ENCODE results near the gene CA7. TPM values are rescaled to one million over a fixed set of nuclear protein-coding genes. Genes with fewer than 3 reads are reported as not detected.
A peak's percentile ranks its signal among the peaks of the same experiment; 100 is the strongest.

The CA7 gene
- not detected for polyA plus RNA-seq (ENCODE audit: insufficient read length in 10 of 10)
- long read RNA-seq, donor 1, result 0 reads
- long read RNA-seq, donor 2, result 0 reads
- long read RNA-seq, donor 3, result 0 reads
- long read RNA-seq, donor 4, result 0 reads
- long read RNA-seq, donor 5, result 0 reads
- long read RNA-seq, donor 6, result 0 reads
- long read RNA-seq, donor 7, result 0 reads
- long read RNA-seq, donor 8, result 0 reads
- long read RNA-seq, donor 9, result 0 reads

- DNase-seq, result peak in 1 of 3 donors; percentile 48
Measured at GRCh38 chr16:66844342-66845079, at the start of gene CA7. Gene CA7 (plus strand): TSS chr16:66844414. CDS start chr16:66844488, 74 bp downstream.

DNA sequence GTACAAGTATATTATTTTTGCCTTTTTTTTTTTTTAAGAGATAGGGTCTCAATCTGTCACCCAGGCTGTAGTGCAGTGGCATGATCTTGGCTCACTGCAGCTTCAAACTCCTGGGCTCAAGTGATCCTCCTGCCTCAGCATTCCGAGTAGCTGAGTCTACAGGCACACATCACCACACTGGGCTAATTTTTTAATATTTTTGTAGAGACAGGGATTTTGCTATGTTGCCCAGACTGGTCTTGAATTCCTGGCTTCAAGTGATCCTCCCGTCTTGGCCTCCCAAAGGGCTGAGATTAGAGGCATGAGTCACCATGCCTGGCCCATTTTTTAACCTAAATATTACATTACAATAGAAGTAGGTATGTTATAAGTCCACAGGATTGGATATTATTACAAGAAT lies 46.1 kb upstream of the CA7 start:
- no peak for DNase-seq

DNA sequence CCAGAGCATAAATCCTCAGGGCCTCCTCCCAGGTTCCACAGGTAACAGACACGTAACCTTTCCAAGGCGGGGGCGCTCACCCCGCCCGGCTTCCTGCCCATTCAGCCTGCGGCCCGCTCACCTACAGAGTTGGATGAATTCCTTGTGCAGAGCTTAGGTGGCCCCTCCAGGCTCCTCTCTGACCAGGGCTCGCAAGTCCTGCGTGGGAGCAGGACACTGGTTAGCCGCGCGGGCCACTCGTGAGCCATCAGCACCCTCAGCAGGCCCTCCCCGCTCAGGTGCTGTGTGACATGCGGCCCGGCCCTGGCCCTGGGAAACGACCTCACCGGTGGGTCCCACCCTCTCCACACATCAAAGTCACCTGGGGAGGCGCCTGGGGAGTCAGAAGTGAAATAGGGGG lies 43.4 kb upstream of the CA7 start:
- no peak for DNase-seq

DNA sequence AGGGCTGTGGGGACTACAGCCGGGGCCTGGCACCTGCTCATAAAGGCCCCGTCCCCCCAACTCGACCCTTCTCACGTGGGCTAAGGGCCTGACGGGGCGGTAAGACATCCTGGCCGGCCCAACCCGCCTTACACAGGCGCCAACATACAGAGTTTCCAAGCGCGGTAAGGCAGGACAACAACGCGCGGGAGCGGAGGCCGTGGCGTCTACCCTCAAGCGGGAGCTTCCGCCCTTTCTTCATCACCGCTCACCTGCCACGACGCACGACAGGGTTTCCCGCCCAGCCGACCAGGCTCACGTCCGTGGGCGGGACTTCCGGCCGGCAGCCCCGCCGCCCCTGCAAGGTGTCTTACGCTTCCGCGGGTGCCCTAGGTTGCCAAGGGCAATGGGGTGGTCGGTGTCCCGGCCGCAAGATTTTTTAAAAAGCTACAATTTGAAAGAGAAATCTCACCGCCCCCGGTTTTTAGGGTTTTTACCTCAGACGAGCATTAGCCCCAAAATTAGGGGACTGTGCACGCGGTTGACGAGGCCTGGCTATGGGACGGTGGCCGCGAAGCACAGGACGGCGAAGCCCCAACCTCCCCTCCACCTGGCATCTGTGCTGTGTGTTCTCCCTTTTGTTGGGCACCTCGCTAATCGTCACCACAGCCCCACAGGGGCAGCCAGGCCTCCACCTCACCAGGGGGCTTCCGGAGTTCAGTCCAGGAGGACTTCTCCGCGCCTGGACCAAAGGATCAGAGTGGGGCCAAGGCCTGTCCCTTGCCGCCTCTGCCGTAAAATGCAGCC lies 42.7 kb upstream of the CA7 start, which contains the start of gene TERB1:
TSS of gene TERB1 (minus strand) at position 265 of the 786 bp plus-strand sequence. CDS start 4,786 bp downstream, outside the sequence.
- no peak for DNase-seq

DNA sequence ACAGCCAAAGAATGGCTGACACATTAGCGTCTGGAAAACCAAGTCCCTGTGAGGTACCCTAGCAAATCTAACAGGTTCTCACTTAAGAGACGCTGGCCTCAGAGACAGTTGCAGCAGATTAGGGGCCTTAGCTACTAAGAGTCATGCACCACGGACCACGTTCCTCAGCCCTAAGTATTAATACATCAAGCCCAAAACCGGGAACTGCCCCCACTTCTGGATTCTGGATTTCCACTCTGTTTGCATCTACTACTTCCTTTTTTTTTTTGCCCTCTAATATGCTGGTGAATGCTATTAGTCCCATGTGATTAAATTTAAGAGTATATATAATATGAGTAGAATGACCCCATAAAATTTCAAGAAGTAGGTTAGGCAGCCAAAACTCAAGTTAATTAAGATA lies 42.1 kb upstream of the CA7 start:
- no peak for DNase-seq

DNA sequence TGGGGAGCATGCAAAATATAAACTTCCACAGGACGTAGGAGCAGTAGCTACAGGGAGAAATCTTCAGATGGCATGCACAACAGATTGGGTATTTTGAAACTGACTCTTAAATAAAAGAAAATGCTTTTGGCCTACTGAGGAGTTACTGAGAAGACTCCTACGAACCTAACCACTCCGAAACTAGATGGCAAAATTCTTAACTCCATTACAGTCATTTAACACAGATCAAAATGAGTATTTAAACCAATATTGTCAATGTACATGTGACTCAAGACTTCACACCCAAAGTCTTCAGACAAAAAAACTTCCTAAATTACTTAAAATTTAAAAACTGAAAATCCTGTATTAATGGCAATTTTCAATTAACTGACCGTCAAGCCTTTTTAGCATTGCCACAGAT lies 34.4 kb upstream of the CA7 start:
- no peak for DNase-seq

DNA sequence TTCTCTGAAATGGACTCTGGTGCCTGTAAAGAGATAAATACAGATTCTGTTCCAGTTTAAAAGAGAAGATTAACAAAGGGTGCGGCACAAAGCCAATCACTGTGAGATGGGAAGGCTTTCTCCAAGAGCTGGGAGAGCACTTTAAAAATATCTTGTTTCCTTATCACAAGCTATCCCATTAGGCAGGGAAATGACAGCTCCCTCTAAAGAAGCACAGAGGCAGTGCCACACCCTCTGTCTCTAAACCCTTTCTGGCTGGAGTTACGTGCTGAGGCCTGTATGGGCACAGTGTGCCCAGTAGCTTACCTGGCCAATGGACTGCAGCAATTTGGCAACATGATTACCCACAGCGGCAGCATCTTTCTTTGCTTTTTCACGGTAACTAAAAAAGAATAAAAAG lies 33.8 kb upstream of the CA7 start:
- no peak for DNase-seq

- no peak for DNase-seq
Measured at GRCh38 chr16:66811043-66811442, 33.2 kb upstream of the CA7 start.

DNA sequence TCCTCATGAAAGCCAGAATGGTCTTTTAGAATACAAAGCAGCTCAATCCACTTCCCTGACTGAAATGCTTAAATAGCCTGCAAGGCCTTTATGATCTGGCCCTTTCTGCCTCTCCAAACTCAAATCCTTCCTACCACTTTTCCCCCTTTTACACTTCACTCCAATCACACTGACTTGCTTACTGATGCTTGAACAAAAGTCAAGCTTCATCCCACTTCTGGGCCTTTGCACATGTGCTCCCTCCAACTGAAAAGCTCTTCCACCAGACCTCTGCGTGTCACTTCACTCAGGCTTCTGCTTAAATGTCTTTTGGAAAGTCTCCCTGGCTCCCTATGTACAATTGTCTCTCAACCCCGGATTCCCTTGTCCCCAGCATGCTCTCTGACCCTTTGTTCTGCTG lies 29.5 kb upstream of the CA7 start:
- DNase-seq, result no peak

DNA sequence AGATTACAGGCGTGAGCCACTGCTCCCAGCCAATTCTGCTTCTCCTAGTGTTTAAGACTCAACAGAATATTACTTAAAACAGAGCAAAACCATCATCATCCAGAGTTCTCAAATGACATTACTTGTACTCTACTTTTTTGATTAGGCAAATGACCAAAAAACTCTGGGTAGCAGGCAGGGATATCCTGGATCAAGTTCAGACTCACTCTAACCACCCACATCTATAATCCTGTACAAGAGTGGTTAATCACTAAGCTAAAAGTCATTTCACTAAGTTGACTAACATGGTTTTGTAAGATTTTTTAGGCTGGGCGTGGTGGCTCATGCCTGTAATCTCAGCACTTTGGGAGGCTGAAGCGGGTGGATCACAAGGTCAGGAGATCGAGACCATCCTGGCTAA lies 20.2 kb upstream of the CA7 start:
- DNase-seq, result no peak

- DNase-seq, result peak; percentile 86 to 97 (median 95)
Measured at GRCh38 chr16:66830422-66831404, 13.5 kb upstream of the CA7 start, which contains the start of gene NAE1. Gene NAE1 (minus strand): TSS chr16:66830976. CDS start chr16:66830899, 77 bp downstream.

- DNase-seq, result no peak
Measured at GRCh38 chr16:66832190-66832589, 12.0 kb upstream of the CA7 start.

DNA sequence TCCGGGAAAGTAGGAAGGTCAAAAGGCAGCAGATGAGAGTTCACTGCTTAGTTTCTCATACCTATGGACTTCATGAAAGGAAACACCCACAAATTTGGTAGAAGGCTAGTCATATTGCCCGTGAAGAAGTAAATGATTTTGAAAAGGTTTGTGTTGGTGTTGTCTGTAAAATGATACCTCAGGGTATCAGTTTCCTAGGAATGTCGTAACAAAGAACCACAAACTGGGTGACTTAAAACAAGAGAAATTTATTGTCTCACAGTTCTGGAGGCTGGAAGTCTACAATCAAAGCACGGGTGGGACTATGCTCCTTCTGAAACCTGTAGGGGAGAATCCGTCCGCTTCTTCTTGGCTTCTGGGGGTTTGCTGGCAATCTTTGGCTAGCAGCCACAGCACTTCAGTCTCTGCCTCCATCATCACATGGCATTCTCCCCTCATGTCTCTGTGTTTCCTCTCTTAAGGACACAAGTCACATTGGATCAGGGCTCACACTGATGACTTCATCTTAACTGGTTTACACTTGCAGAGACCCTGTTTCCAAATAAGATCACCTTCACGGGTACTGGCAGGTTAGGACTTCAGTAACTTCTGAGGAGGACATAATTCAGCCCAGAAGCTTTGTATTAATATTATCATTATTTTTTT lies 11.4 kb upstream of the CA7 start:
- DNase-seq, result no peak

GRCh38 chr16:66834746-66835145 lies 9.5 kb upstream of the CA7 start:
- DNase-seq, result no peak

DNA sequence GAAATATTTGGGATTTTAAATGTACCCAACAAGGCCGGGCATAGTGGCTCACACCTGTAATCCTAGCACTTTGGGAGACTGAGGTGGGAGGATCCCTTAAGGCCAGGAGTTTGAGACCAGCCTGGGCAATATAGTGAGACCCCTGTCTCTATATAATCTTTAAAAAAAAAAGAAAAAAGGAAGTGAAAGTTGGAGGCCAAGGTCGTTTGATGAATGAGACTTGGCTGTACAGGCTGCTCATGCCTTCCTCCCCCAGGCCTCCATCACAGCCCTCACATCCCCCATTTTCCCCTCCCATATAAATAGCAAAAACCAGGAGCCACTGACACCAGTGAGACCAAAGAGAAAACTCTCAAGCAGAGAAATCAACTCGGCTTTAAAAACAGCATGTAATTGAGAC lies 3.3 kb upstream of the CA7 start:
- DNase-seq, result no peak

DNA sequence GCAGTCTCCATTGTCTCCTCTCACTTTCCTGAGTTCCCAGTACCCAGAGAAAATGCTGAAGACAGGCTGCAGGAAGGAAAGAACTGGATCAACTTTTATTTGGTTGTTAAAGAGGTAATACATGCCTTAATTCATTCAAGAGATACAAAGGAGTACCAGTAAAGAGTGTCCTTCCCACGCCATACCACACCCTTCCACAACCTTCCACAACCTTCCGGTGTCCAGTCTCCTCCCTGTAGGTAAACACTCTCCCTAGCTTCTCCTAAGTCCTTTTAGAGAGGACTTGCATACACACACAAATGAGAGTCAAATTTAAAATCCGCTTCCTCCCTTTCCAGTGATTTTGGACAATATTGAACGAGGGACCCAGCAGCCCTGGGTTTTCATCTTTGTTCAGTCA lies 2.8 kb upstream of the CA7 start:
- no peak for DNase-seq

DNA sequence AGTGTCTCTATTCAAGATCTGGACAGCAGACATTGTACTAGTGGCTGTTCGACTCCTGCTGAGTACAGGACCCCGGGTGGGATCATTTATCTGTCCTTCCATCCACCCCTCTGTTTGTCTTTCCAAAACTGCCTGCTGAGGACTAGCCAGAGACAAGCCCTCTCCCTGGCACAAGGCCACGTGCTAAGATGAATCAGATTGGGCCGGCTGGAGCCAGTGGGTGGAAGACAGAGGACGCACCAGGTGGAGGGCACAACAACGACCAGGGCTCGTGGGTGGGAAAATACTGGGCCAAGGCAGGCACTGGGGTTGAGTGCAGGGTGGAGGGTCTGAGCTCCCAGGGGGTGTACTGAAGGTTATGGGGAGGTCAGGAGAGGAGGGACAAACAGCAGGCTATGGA lies 1.4 kb upstream of the CA7 start:
- no peak for DNase-seq

DNA sequence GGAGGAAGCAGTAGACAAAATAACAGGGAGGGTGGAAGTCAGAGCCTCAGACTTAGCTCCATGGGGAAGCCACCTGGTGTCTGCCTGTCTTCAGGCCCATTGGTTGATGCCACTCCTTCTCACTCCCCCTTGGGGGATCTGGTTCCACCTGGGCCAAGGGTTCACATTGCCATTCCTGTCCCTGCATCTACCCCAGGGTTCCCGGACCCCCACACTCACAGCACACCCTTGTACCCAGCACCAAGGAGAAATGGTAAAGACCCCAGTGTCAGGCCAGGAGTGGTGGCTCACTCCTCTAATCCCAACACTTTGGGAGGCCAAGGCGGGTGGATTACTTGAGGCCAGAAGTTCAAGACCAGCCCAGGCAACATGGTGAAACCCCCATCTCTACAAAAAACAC lies 1.0 kb upstream of the CA7 start:
- no peak for DNase-seq

DNA sequence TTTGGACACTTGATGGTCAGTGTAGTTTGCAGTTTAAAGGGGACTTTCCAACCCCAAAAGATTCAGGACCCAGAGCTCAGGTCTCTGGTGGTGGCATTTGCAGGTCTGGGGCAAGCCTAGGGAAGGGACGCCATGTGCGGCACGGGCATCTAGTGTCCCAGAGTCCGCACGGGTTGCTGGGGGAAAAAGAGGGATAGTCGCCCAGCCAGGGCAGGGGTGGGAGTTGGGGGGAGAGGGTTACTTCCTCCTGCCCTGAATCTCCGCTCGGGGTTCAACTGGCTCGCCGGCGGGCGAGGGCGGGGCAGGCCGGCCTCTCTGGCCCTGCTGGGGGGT lies 239 bp upstream of the CA7 start:
- DNase-seq, result no peak

DNA sequence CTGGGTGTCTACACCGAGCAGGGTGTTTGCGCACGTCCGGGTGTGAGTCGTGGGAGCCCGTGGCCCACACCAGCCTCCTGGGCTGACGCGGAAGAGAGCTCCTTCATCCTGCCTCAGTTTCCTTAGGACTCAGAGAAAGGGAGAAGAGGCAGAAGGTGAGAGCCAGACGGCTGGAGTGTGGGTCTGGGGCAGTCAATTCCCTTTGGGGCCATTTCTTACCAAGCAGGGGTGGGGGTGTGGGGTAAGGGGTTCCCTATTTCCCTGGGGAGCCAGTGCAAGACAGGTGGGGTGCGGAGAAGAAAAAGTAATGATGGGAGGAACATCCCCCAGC lies 831 bp downstream of the CA7 start:
- no peak for DNase-seq

DNA sequence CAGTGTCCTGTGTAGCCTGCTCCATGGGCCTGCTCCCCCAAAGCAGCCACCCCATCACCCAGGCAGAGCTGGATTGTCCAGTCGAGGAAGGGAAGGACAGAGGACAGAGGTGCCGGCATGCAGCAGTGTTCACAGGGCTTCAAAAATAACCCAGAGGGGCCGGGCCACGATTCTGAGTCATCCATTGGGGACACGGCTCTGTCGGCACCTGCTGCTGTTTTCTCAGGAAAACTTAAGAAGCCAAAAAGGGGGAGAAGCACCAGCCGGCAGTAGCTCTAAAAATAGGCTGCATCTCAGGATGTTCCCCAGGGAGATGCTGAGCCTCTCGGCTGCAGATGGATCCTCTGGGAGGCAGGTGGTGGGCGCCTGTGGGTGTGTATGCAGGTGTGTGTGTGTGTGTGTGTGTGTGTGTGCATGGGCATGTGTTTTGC lies 1.6 kb downstream of the CA7 start:
- DNase-seq, result no peak

Data from muscle of back (tissue), 13 donors.